GM18519 (cell line): ENCODE results near the gene KIF12.

Experiments
- ATAC-seq: cut with Tn5 transposase; IDR thresholded peaks from one replicate; pipeline ENCODE4 v1.9.1; 2021; ENCODE audit warnings: mild to moderate bottlenecking, moderate library complexity; ENCODE audit not compliant: unreplicated experiment, low FRiP score

The KIF12 gene

GRCh38 chr9:114108016-114108833 lies 9.1 kb upstream of the KIF12 start:
- ATAC-seq, result no peak

- ATAC-seq, result no peak
Measured at GRCh38 chr9:114107286-114108001, 8.4 kb upstream of the KIF12 start.

GRCh38 chr9:114105236-114105635 lies 6.1 kb upstream of the KIF12 start:
- no peak for ATAC-seq

- no peak for ATAC-seq
Measured at GRCh38 chr9:114102484-114102883, 3.4 kb upstream of the KIF12 start.

GRCh38 chr9:114100536-114100935 lies 1.4 kb upstream of the KIF12 start:
- no peak for ATAC-seq

- ATAC-seq, result no peak
Measured at GRCh38 chr9:114099669-114100270, 678 bp upstream of the KIF12 start.

- ATAC-seq, result no peak
Measured at GRCh38 chr9:114098021-114098935, 814 bp downstream of the KIF12 start.

- no peak for ATAC-seq
Measured at GRCh38 chr9:114097613-114098020, 1.5 kb downstream of the KIF12 start.

- no peak for ATAC-seq
Measured at GRCh38 chr9:114096866-114097612, 2.1 kb downstream of the KIF12 start.

GRCh38 chr9:114096041-114096511 lies 3.0 kb downstream of the KIF12 start:
- ATAC-seq, result no peak

GRCh38 chr9:114094971-114095370 lies 4.1 kb downstream of the KIF12 start:
- no peak for ATAC-seq

GRCh38 chr9:114093761-114094505 lies 5.2 kb downstream of the KIF12 start:
- no peak for ATAC-seq

- ATAC-seq, result no peak
Measured at GRCh38 chr9:114093031-114093471, 6.0 kb downstream of the KIF12 start.

- no peak for ATAC-seq
Measured at GRCh38 chr9:114092336-114092735, 6.8 kb downstream of the KIF12 start.

GRCh38 chr9:114091711-114092110 lies 7.4 kb downstream of the KIF12 start:
- no peak for ATAC-seq

GRCh38 chr9:114090798-114091197 lies 8.3 kb downstream of the KIF12 start:
- no peak for ATAC-seq

- ATAC-seq, result no peak
Measured at GRCh38 chr9:114089206-114089840, 9.8 kb downstream of the KIF12 start.

GRCh38 chr9:114088571-114089170 lies 10.4 kb downstream of the KIF12 start:
- ATAC-seq, result no peak
